OCI-M1 (cell line): ENCODE results near the gene BBX.

Experiments used
- DNase-seq: peaks from one replicate; lab custom pipeline; 2025; lab: John Stamatoyannopoulos, UW

The BBX gene

GRCh38 chr3:107845380-107846278 is 322.9 kb downstream of the BBX start:
- no peak for DNase-seq

GRCh38 chr3:107846279-107846852 is 323.6 kb downstream of the BBX start:
- DNase-seq: peak; percentile 60

DNA sequence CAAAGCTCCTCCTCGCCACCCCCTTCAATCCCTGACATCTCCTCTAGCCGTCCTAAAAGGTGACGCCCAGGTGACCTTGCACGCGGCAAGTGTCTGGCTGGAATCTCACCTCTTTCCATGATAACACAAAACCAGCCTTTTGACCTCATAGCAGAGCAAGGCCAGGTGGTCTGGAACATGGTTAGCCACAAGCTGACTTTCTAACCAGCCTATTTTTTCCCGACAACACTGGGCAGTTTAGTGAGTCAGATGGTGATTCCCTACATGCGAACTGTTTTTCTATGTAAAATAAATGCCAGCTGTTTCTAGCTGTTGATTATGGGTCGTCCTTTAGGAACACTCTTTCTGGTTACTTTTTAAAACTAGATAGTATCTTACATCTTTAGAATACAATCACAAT is 325.0 kb downstream of the BBX start:
- DNase-seq: no peak

DNA sequence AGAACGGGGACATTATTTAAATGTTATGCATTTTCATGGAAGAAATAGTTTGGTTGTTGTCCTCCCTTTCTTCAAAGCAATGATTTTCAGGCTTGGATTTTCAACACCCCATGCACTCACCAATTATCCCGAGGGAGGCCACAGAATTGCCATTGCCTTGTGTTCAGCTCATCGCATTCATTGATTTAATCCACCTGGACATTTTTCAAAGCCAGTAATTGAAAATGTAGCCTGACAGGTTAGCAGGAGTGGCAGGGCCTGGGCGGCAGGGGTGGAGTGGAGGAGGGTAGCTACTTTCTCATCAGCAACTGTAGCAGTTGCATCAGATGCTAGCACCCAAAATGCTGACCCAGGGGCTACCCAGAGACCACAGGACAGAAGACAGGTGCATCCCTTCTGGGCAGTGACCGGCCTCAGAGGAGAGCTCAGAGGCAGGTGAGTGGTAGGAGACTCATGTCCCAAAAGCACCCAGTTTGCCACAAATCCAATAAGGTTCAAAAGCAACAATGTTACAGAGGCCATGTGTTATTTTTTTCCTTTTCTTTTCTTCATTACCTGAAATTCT is 325.7 kb downstream of the BBX start:
- DNase-seq: no peak

DNA sequence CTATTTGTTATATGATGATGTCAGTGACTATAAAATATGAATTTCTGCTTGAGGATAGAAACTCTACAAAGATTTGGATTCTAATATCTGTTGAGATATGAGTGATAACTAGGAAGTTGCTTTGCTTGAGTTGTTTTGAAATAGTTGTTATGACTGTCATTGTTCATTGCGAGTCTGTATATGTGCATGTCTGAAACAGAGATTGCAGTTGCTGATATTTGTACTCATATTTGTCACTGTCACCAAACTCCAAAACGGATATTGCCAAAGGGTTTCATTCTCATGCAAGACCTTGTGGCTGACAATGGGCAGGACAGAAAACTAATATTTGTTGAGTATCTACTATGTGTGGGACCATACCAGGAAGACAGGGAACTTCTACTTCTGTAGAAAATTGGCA is 327.9 kb downstream of the BBX start:
- DNase-seq: peak; percentile 23

DNA sequence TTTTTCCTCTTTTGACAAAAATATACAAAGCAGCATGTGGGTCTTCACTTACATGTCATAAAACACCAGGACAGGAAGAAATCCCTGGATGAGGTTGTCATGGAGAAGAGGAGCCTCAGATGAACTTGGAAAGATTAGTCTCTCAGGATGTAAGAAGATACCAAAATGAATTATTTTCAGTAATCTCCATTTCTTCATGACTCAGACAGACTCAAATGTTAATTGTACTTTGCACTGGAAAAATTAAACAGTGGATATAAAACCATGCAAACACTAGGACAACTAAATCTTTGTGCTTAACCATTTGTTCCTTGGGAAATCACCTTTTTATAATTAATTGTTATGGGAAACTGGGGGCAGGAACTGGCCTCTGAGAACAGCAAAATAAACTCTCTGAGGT is 331.1 kb downstream of the BBX start:
- DNase-seq: no peak

- no peak for DNase-seq
Measured at GRCh38 chr3:107854733-107855132, 332.0 kb downstream of the BBX start.

DNA sequence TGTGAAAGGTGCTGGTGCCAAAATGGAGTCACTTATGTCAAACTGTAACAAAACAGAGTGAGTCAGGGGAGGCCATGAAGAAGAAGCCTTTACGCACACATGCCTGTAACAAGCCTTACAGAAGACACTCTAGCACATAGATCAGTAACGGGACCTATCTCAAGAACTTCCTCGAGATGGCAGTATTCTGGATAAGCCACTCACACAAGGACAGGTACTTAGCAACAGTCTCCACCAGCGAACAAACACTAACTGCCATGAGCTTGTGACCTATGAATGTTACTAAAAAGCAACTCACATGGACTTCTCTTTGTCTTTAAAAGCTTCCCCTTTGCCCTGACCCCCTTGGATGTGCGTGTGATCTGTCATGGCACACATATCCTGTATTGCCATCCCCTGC is 332.9 kb downstream of the BBX start:
- peak; percentile 63 for DNase-seq

DNA sequence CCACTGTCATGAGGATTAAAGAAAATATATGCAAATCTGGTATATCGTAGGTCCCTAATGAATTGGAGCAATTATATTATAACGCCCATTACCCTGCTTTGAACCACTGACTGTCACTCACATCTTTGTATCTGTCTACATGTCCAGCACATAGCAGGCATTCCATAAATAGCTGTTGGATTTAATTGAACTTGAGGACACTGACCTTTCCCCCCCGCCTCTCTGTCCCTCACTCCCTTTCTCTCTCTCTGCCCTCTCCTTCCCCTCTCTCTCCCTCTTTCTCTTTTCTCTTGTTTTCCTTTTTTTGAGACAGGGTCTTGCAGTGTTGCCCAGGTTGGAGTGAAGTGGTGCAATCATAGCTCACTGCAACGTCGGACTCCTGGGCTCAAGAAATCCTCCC is 335.1 kb downstream of the BBX start:
- DNase-seq: no peak

GRCh38 chr3:107858876-107859275 is 336.1 kb downstream of the BBX start:
- DNase-seq: no peak
